SU-DHL-6 (cell line): ENCODE measurements around the gene GGA1.
A peak's percentile ranks its signal among the peaks of the same experiment; 100 is the strongest.

Source experiments
- H2AFZ ChIP-seq: fragments of 200-600 bp; sonication (generic); 2 replicates; pipeline ENCODE4 v1.6.1; 2014; ENCODE audit warnings: low read depth, mild to moderate bottlenecking, moderate library complexity, mixed read lengths, antibody characterized with exemption, low read length; ENCODE audit not compliant: severe bottlenecking
- H3F3A ChIP-seq: fragments of 200-600 bp; shearing (Covaris generic); 2 replicates; pipeline ENCODE4 v1.6.0; 2016; ENCODE audit warnings: antibody characterized with exemption, mild to moderate bottlenecking; ENCODE audit not compliant: insufficient read depth
- H3K27ac ChIP-seq: fragments of 200-600 bp; sonication (generic); 2 replicates; pipeline ENCODE4 v1.5.1; 2016; ENCODE audit warnings: low read depth, mild to moderate bottlenecking, low read length, moderate library complexity, mixed read lengths
- H3K27me3 ChIP-seq: fragments of 200-600 bp; sonication (generic), shearing (Covaris generic); 2 replicates; pipeline ENCODE4 v1.6.0; 2014; ENCODE audit warnings: mild to moderate bottlenecking, low read length
- H3K36me3 ChIP-seq: fragments of 200-600 bp; sonication (generic); 2 replicates; pipeline ENCODE4 v1.6.1; 2014; ENCODE audit warnings: mild to moderate bottlenecking, low read length, mixed read lengths
- H3K4me2 ChIP-seq: fragments of 300-600, 200-600 bp; shearing (Covaris generic), sonication (generic); 2 replicates; pipeline ENCODE4 v1.6.0; 2014; ENCODE audit warnings: low read length, low read depth, mild to moderate bottlenecking; ENCODE audit not compliant: poor library complexity, severe bottlenecking
- H3K4me3 ChIP-seq: fragments of 200-600 bp; sonication (generic); 2 replicates; pipeline ENCODE4 v1.5.1; 2014; ENCODE audit warnings: antibody characterized with exemption, low read length, mild to moderate bottlenecking, mixed read lengths; ENCODE audit not compliant: insufficient read depth, poor library complexity, severe bottlenecking
- H3K79me2 ChIP-seq: fragments of 200-600 bp; sonication (generic); 2 replicates; pipeline ENCODE4 v1.6.1; 2014; ENCODE audit warnings: mild to moderate bottlenecking, low read length, moderate library complexity; ENCODE audit not compliant: insufficient read depth
- H3K9ac ChIP-seq: fragments of 200-600 bp; sonication (generic); 2 replicates; pipeline ENCODE4 v1.7.0; 2014; ENCODE audit warnings: mild to moderate bottlenecking, low read length
- H3K9me2 ChIP-seq: fragments of 200-600 bp; sonication (generic); replicated peaks from 2 replicates; pipeline ENCODE4 v1.6.1; 2014; ENCODE audit warnings: low read length; ENCODE audit not compliant: insufficient read depth
- H3K9me3 ChIP-seq: fragments of 200-600 bp; sonication (generic); 2 replicates; pipeline ENCODE4 v1.6.1; 2014; ENCODE audit warnings: low read length, mixed read lengths; ENCODE audit not compliant: insufficient read depth
- H4K20me1 ChIP-seq: fragments of 200-600 bp; sonication (generic); 2 replicates; pipeline ENCODE4 v1.6.1; 2014; ENCODE audit warnings: low read depth, mild to moderate bottlenecking, antibody characterized with exemption, low read length, moderate library complexity, mixed read lengths
- EZH2phosphoT487 ChIP-seq: fragments of 200-600 bp; sonication (generic), shearing (Covaris generic); conservative IDR thresholded peaks from 2 replicates; pipeline ENCODE4 v1.6.1; 2018; ENCODE audit warnings: mild to moderate bottlenecking, antibody characterized with exemption, low read length, moderate library complexity, mixed read lengths
- TF ChIP-seq, protein P1 (sequence below): fragments of 200-600 bp; sonication (generic); IDR thresholded peaks from one replicate; pipeline ENCODE4 v1.5.1; 2017; ENCODE audit warnings: antibody characterized with exemption, mild to moderate bottlenecking, low read length, moderate library complexity; ENCODE audit not compliant: insufficient read depth, poor library complexity, severe bottlenecking

Gene GGA1

GRCh38 chr22:37627545-37627944 lies 18.9 kb downstream of the GGA1 start:
- no peaks in the 10 kb centered on the region for H3K79me2 ChIP-seq
- peak overlapping the region; percentile 38 for H3K4me2 ChIP-seq
- no peaks in the 10 kb centered on the region for H3K27me3 ChIP-seq
- H2AFZ ChIP-seq: no peak overlapping the region
- no peak for TF ChIP-seq EZH2phosphoT487
- TF ChIP-seq, protein P1, sequence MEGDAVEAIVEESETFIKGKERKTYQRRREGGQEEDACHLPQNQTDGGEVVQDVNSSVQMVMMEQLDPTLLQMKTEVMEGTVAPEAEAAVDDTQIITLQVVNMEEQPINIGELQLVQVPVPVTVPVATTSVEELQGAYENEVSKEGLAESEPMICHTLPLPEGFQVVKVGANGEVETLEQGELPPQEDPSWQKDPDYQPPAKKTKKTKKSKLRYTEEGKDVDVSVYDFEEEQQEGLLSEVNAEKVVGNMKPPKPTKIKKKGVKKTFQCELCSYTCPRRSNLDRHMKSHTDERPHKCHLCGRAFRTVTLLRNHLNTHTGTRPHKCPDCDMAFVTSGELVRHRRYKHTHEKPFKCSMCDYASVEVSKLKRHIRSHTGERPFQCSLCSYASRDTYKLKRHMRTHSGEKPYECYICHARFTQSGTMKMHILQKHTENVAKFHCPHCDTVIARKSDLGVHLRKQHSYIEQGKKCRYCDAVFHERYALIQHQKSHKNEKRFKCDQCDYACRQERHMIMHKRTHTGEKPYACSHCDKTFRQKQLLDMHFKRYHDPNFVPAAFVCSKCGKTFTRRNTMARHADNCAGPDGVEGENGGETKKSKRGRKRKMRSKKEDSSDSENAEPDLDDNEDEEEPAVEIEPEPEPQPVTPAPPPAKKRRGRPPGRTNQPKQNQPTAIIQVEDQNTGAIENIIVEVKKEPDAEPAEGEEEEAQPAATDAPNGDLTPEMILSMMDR: no peak
- H3K27ac ChIP-seq: peak overlapping the region; percentile 85
- H3F3A ChIP-seq: peaks cover 16% of the 10 kb centered on the region
- no peaks in the 10 kb centered on the region for H3K9me3 ChIP-seq
- no peak overlapping the region for H3K4me3 ChIP-seq
- peak overlapping the region; percentile 46 for H3K9ac ChIP-seq
- no peaks in the 10 kb centered on the region for H4K20me1 ChIP-seq
- H3K36me3 ChIP-seq: no peaks in the 10 kb centered on the region
- no peaks in the 10 kb centered on the region for H3K9me2 ChIP-seq

DNA sequence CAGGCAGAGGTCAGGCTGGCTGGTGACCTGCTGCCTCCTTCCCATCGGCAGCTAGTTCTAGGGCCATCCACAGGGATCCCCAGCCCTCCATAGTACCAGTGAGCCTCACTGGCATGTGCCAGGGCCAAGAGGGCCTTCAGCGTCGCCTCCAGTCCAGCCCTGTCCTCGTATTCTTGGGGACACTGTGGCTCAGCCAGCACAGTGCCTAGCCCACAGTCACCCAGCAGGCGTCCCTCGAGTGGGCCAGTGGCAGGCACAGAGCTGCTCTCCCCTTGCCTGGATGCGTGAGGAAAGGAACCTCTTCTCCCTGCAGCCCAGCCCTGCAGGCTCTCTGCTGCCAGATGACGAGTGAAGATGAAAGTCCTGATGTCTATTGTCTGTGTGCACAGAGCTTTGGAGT lies 20.2 kb downstream of the GGA1 start:
- Histone ChIP-seq H2AFZ (no peak overlapping the region), H3K27me3 (no peaks in the 10 kb centered on the region), H3K4me2 (no peak overlapping the region), H4K20me1 (no peaks in the 10 kb centered on the region), H3K9me2 (no peaks in the 10 kb centered on the region), H3K9ac (no peak overlapping the region), H3F3A (peaks cover 19% of the 10 kb centered on the region), H3K27ac (peak overlapping the region; percentile 85), H3K36me3 (no peaks in the 10 kb centered on the region), H3K9me3 (no peaks in the 10 kb centered on the region), H3K79me2 (no peaks in the 10 kb centered on the region), H3K4me3 (no peak overlapping the region)
- TF ChIP-seq, protein P1: no peak
- no peak for TF ChIP-seq EZH2phosphoT487

DNA sequence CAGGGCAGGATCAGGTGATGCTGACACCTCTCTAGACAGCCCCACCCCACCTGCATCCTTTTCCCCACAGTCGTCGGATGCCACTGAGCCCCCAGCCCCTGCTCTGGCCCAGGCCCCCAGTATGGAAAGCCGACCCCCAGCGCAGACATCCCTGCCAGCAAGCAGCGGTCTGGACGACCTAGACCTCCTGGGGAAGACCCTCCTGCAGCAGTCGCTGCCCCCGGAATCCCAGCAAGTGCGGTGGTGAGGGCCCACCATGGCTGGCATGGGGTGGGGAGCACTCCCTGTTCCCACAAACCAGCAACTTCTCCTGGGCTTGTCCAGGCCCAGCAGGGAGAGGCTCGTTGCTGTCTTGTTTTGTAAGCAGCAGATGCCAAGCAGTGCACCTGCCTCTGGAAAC lies 21.3 kb downstream of the GGA1 start:
- H3K4me2 ChIP-seq: no peak overlapping the region
- TF ChIP-seq, protein P1: no peak
- TF ChIP-seq EZH2phosphoT487: no peak
- H3F3A ChIP-seq: peaks cover 29% of the 10 kb centered on the region

More for the DNA sequence above, 21.3 kb downstream of the GGA1 start:
- Histone ChIP-seq H2AFZ (no peak overlapping the region), H3K4me3 (no peak overlapping the region), H3K27me3 (no peaks in the 10 kb centered on the region), H3K79me2 (no peaks in the 10 kb centered on the region), H3K9ac (no peak overlapping the region), H3K36me3 (no peaks in the 10 kb centered on the region), H3K9me3 (no peaks in the 10 kb centered on the region), H4K20me1 (no peaks in the 10 kb centered on the region), H3K27ac (no peak overlapping the region), H3K9me2 (no peaks in the 10 kb centered on the region)
